ENCODE data around the gene RNASE7.
"Not testable (repeated sequence)": the region's sequence is repeated elsewhere in the genome, so short reads cannot be mapped to it uniquely, and the experiment has no call there.

RNASE7 gene, protein sequence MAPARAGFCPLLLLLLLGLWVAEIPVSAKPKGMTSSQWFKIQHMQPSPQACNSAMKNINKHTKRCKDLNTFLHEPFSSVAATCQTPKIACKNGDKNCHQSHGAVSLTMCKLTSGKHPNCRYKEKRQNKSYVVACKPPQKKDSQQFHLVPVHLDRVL

GRCh38 chr14:21041676-21042433, at the start of gene RNASE7:
Gene RNASE7, plus strand, starts transcription at chr14:21042362. Its CDS starts 631 bp downstream, at chr14:21042993.
- peak; percentile 62 for DNase-seq

DNA sequence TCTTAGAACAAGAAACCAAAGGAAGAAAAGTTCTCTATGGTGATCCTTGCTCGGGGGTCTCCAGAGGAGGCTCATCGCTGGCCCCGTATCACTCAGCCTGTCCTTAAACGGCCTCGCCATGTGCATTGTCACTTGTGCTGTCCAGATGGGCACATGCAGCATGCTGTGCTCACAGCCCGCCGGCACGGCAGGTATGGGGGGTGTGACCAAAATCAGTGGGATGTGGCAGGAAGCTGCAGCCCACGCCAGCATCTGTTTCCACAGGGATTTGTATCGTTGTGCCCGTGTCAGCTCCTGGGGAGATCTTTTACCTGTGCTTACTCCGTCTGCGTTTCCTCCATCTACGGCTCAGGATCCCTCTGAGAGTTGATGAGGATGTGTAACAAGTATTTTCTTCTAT, 45.6 kb upstream of the RNASE7 start:
- no peak for DNase-seq

DNA sequence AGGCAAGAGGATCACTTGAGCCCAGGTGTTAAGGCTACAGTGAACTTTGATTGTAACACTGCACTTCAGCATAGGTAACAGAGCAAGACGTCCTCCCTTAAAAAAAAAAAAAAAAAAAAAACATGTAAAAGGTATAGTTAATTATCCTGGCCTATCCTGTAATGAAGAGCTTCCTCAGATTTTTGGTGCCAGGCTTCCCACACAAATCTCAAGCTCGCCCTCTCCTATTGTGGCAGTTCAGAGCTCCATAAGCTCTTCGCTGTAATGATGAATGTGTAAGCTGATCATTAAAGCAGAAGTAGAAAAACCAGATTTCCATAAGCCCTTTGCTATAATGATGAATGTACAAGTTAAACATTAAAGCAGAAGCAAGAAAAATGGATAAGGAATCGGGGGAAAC, 45.0 kb upstream of the RNASE7 start:
- DNase-seq, result no peak

DNA sequence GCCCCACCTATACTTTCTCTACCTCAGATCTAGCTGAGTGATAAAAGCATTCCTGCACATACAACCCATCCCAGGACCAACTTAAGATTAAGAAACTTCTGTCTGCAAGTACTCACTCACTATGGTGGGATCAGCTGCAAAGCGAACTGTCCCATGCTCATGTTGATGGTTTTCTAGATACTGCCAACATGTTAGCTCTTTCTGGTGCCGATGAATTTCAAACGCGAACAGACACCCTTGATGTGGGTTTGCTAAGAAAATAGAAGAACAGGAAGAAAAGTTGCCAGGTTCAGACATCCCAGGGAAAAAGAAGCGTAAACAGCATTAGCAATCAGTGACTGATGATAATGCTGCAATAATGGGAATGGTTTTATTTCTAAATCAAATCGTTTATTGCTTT, 44.6 kb upstream of the RNASE7 start:
- DNase-seq, result no peak

DNA sequence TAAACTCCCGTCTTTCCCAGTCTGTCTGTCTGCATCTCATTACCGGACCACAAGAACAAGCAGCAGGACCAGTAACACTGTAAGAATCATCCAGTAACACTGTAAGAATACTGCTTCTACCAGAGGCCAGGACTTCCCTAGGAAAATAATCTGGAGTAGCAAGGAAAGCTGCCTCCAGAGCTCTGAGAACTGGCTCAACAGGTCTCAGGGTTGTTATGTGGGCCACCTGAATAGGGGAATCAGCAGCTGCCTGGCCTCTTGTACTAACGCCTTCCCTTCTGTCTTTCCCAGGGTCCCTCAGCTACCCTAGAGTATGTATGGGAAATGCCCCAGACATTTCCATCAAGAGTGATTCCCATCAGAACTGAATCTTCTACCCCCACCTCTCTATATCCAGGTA, 44.0 kb upstream of the RNASE7 start:
- DNase-seq, result no peak

- no peak for DNase-seq
Observed at GRCh38 chr14:20998674-20999366, 43.3 kb upstream of the RNASE7 start, which contains the start of gene SLC39A2. Gene SLC39A2, plus strand, starts transcription at chr14:20999293. Its CDS starts 154 bp downstream, at chr14:20999447.

DNA sequence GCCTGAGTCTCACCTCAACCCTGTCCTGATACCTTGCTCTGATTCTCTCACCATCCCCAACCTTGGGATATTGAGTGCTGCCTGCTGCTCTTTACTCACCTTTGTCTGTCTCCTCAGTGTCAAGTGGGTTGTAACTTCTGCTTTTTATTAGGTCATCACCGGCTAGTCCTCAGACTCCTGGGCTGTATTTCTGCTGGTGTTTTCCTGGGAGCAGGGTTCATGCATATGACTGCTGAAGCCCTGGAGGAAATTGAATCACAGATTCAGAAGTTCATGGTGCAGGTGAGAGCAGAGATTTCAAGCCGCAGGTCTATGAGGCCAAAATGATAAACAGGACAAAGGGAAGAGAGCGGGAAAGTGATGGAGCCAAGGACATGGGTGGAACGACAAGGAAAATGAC, 42.6 kb upstream of the RNASE7 start:
- DNase-seq, result no peak

DNA sequence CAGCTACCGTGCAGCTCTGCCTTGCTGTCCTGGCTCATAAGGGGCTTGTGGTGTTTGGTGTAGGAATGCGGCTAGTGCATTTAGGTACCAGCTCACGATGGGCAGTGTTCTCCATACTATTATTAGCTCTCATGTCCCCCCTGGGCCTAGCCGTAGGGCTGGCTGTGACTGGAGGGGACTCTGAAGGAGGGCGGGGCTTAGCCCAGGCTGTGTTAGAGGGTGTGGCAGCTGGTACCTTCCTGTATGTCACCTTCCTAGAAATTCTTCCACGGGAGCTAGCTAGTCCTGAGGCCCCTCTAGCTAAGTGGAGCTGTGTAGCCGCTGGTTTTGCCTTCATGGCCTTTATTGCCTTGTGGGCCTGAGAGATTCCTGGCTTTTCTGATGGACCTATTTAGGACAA, 40.9 kb upstream of the RNASE7 start:
- no peak for DNase-seq

GRCh38 chr14:21003788-21004346, 38.3 kb upstream of the RNASE7 start:
- no peak for DNase-seq

- DNase-seq, result not testable (repeated sequence)
Observed at GRCh38 chr14:21009721-21010120, 32.4 kb upstream of the RNASE7 start.

DNA sequence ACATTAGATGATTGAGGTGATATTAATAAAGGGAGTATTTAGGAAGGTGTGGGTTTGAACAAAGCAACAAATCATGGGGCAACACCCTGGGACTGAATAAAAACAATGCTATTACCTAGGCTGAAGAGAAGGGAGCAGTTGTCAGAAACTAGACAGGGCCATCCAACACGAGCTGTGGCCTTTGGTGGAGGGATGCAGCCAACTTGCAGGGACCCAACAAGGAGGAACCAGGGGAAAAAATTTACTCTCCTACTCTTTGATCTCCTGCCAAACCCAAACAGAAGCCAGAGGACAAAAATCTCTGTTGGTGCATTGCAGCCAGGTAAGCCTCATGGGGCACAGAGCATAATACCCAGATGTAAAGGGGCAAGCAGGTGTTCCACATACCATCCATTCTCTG, 31.0 kb upstream of the RNASE7 start:
- no peak for DNase-seq

GRCh38 chr14:21014761-21015190, 27.4 kb upstream of the RNASE7 start:
- peak; percentile 87 for DNase-seq

GRCh38 chr14:21015312-21015711, 26.9 kb upstream of the RNASE7 start:
- DNase-seq, result no peak

DNA sequence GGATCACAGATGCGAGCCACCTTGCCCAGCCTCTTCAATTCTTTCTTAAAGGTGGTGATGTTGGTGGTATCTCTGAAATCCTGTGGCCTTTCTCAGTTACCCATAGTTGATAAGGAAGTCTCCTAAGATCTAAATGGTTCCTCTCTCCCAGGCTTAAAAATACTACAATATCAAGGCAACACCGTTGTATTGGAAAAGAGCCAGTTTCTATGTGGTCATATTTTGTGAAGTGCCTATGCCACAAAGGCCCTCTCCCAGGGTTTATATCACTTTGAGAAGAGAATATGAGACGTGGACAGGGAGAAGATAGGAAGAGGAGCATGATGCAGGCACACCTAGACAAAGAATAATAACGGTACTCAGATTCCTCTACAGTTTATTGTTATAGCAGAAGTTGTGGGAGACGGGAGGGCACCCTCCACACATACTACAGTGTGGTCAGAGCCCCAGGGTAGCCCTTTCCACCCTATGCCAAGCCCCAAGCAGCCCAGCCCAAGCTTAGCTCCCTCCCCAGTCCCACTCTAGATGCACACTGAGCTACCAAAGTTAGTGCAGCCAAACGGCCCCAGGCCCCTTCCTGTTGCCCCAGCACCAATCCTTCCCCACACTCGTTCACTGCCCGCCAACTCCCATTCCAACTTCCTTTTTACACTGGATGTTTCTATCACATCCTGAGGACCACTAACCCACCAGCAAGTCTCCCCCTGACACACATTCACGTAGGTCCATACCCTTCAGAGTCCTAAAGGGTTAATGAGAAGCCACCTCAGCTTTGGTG, 25.6 kb upstream of the RNASE7 start:
- DNase-seq, result peak; percentile 22

DNA sequence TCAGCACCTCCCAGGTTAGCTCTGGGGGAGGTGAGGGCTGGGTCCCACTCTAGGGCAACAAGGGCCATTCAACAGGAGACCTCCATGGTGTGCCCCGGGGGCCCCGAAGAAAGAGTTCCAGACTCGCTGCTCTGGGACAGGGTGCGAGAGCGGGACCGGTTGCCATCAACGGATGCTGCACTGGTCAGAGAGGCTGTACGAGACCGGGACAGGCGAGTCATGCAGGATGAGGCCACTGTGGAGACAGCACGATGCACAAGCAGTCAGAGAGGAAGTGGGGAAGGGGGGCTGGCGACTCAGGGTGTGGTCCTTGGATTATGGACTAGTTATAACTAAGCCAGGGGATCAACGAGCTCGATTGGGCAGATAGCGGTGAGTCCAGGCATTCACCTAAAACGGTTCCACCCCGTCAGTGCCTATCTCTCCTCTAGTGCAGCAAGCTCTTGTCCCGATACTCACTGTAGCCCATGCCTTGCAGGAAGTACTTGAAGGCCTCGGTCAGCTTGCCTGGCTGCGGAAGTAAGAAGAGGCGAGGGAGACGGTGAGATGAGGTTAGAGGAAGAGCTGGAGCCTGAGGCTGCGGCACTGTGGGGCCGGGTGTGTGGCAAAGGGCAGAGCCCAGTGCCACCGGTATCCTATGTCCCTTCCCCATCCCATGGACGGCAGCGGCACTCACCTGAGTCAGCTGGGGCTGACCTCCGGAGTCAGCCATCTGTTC, 24.5 kb upstream of the RNASE7 start:
- no peak for DNase-seq

GRCh38 chr14:21018286-21018685, 23.9 kb upstream of the RNASE7 start:
- DNase-seq, result no peak

- no peak for DNase-seq
Observed at GRCh38 chr14:21018781-21019180, 23.4 kb upstream of the RNASE7 start.

DNA sequence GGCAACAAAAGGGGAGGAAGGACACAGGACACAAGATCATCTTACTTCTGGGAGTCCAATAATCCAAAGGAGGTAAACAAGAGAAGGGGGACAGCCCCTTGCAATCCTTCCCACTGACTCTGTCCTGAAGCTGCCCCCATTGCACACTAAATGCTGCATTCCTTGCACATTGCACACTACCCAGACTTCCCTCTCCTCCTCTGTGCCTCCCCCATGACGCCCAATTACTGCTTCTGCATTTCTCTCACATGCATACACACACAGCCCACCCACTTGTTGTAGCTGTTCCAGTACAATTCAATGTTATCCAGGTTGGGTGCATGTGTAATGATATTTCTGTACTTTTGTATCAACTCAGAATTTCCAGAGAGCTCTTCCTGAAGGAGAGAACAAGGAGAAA, 22.8 kb upstream of the RNASE7 start:
- DNase-seq, result no peak

- DNase-seq, result no peak
Observed at GRCh38 chr14:21020977-21021545, 21.1 kb upstream of the RNASE7 start.

- no peak for DNase-seq
Observed at GRCh38 chr14:21022686-21023085, 19.5 kb upstream of the RNASE7 start.

GRCh38 chr14:21023174-21023573, 19.0 kb upstream of the RNASE7 start:
- no peak for DNase-seq

All from hematopoietic multipotent progenitor cell treated with erythropoietin and hydrocortisone succinate and interleukin-3 and kit ligand, for 8 days (in vitro differentiated cells).